ENCODE results near the gene REV3L.
"Not testable (repeated sequence)": the region's sequence is repeated elsewhere in the genome, so short reads cannot be mapped to it uniquely, and the experiment has no call there.

The REV3L gene

GRCh38 chr6:111494951-111495635 lies 12.1 kb upstream of the REV3L start:
- no peak for ATAC-seq

- no peak for ATAC-seq
Measured at GRCh38 chr6:111492499-111492898, 9.5 kb upstream of the REV3L start.

- ATAC-seq: no peak
Measured at GRCh38 chr6:111490067-111490466, 7.0 kb upstream of the REV3L start.

GRCh38 chr6:111487661-111488060 lies 4.6 kb upstream of the REV3L start:
- ATAC-seq: peak; percentile 55

GRCh38 chr6:111486921-111487320 lies 3.9 kb upstream of the REV3L start:
- no peak for ATAC-seq

- no peak for ATAC-seq
Measured at GRCh38 chr6:111486475-111486874, 3.5 kb upstream of the REV3L start.

- no peak for ATAC-seq
Measured at GRCh38 chr6:111485342-111485741, 2.3 kb upstream of the REV3L start.

GRCh38 chr6:111484633-111484930 lies 1.6 kb upstream of the REV3L start:
- ATAC-seq: no peak

GRCh38 chr6:111483736-111484632 lies 966 bp upstream of the REV3L start:
- ATAC-seq: peak; percentile 63

- peak; percentile 6 to 10 for ATAC-seq
Measured at GRCh38 chr6:111482188-111482958, 645 bp downstream of the REV3L start.

GRCh38 chr6:111481836-111482187 lies 1.2 kb downstream of the REV3L start:
- ATAC-seq: no peak

- no peak for ATAC-seq
Measured at GRCh38 chr6:111480988-111481822, 1.8 kb downstream of the REV3L start.

GRCh38 chr6:111478749-111479148 lies 4.3 kb downstream of the REV3L start:
- ATAC-seq: no peak

- ATAC-seq: no peak
Measured at GRCh38 chr6:111478064-111478476, 4.9 kb downstream of the REV3L start.

GRCh38 chr6:111477481-111477938 lies 5.5 kb downstream of the REV3L start:
- no peak for ATAC-seq

GRCh38 chr6:111476061-111476460 lies 7.0 kb downstream of the REV3L start:
- ATAC-seq: not testable (repeated sequence)

GRCh38 chr6:111474771-111475170 lies 8.2 kb downstream of the REV3L start:
- no peak for ATAC-seq

GRCh38 chr6:111474106-111474505 lies 8.9 kb downstream of the REV3L start:
- no peak for ATAC-seq

- ATAC-seq: peak in 1 of 2 donors; percentile 40
Measured at GRCh38 chr6:111472933-111473435, 10.0 kb downstream of the REV3L start.

- ATAC-seq: peak; percentile 39 to 51
Measured at GRCh38 chr6:111471958-111472357, 11.1 kb downstream of the REV3L start.

GRCh38 chr6:111471533-111471932 lies 11.5 kb downstream of the REV3L start:
- no peak for ATAC-seq

- ATAC-seq: no peak
Measured at GRCh38 chr6:111470991-111471390, 12.0 kb downstream of the REV3L start.

All from activated CD4-positive, CD25-positive, alpha-beta regulatory T cell treated with anti-CD3 and anti-CD28 coated beads, Interleukin-2, amount 50 U/mL, for 24 hours (primary cell).